Lung (tissue), 12 donors: ENCODE data around the gene TMEM270. TPM values are rescaled to one million over a fixed set of nuclear protein-coding genes. Genes with fewer than 3 reads are reported as not detected.

ENCODE experiments used
- ATAC-seq: fragments of 200-7000 bp; cut with Tn5 transposase; one replicate; pipeline ENCODE4 v1.9.1; 2020; ENCODE audit warnings: moderate number of reproducible peaks; ENCODE audit not compliant: insufficient read depth, low FRiP score
- DNase-seq, 3 donors: peaks; one replicate each; pipeline ENCODE4 v3.0.0-alpha.2; 2013 to 2017
- H3K27ac ChIP-seq, 2 donors: one replicate each; pipeline ENCODE4 v1.5.1; 2013; ENCODE audit warnings: mild to moderate bottlenecking in 2 of 2, moderate library complexity in 2 of 2, control low read depth in 1 of 2, inconsistent platforms in 1 of 2, low read depth in 1 of 2, low read length in 1 of 2
- H3K27me3 ChIP-seq, 3 donors: one replicate each; pipeline ENCODE4 v1.5.1; 2013; ENCODE audit warnings: low read length in 2 of 3; ENCODE audit not compliant: control insufficient read depth in 3 of 3, insufficient read depth in 3 of 3
- H3K36me3 ChIP-seq, 4 donors: one replicate each; pipeline ENCODE4 v1.5.1; 2013; ENCODE audit warnings: low read length in 4 of 4, mild to moderate bottlenecking in 1 of 4, moderate library complexity in 1 of 4; ENCODE audit not compliant: control insufficient read depth in 4 of 4, insufficient read depth in 4 of 4
- H3K4me1 ChIP-seq, 5 donors: one replicate each; pipeline ENCODE4 v1.5.1; 2013; ENCODE audit warnings: low read length in 5 of 5, mild to moderate bottlenecking in 2 of 5, moderate library complexity in 1 of 5; ENCODE audit not compliant: control insufficient read depth in 5 of 5, insufficient read depth in 5 of 5
- H3K4me3 ChIP-seq: one replicate; pipeline ENCODE4 v1.5.1; 2013; ENCODE audit warnings: mild to moderate bottlenecking, control low read depth, moderate library complexity
- H3K9ac ChIP-seq, 2 donors: one replicate each; pipeline ENCODE4 v1.5.1; 2013; ENCODE audit warnings: low read length in 2 of 2, control low read depth in 1 of 2; ENCODE audit not compliant: insufficient read depth in 1 of 2
- H3K9me3 ChIP-seq, 4 donors: one replicate each; pipeline ENCODE4 v1.5.1; 2013; ENCODE audit warnings: low read length in 3 of 4, mild to moderate bottlenecking in 1 of 4, moderate library complexity in 1 of 4; ENCODE audit not compliant: control insufficient read depth in 4 of 4, insufficient read depth in 3 of 4
- WGBS, 2 donors: extraction: QIAGEN DNeasy Blood & Tissue Kit; methylation state at CpG; one replicate each; pipeline ENCODE4 v1.1.7; 2013; 5-methylcytosine and 5-hydroxymethylcytosine counted together
- polyA plus RNA-seq, 2 donors: library from polyadenylated mRNA; stranded (reverse); fragments of 200-250 nt; gene quantifications; one replicate each; pipeline ENCODE4 v1.2.1, GENCODE V29; 2013
- total RNA-seq, 2 donors: library from RNA; depleted of rRNA in 1 of 2; stranded (reverse); fragments of >200 nt in 1 of 2; gene quantifications; one replicate each; pipeline ENCODE4 v1.2.1, GENCODE V29; 2014 to 2021
- TF ChIP-seq, protein P1 (sequence below): IDR thresholded peaks from 2 replicates; pipeline ENCODE4 v1.5.1; 2012; ENCODE audit warnings: mild to moderate bottlenecking; ENCODE audit errors: control extremely low read depth, extremely low read depth
- donor health status: control.
- donor health status: control.
- donor health status: Bipolar disorder and iron deficiency.
- donor health status: healthy.
- donor health status: DM: yes; HTN: yes; CAD: no.

Gene TMEM270
- total and polyA plus RNA-seq, 4 donors, result 0.19 to 1.1 (median 0.20) TPM; not detected in 1

DNA sequence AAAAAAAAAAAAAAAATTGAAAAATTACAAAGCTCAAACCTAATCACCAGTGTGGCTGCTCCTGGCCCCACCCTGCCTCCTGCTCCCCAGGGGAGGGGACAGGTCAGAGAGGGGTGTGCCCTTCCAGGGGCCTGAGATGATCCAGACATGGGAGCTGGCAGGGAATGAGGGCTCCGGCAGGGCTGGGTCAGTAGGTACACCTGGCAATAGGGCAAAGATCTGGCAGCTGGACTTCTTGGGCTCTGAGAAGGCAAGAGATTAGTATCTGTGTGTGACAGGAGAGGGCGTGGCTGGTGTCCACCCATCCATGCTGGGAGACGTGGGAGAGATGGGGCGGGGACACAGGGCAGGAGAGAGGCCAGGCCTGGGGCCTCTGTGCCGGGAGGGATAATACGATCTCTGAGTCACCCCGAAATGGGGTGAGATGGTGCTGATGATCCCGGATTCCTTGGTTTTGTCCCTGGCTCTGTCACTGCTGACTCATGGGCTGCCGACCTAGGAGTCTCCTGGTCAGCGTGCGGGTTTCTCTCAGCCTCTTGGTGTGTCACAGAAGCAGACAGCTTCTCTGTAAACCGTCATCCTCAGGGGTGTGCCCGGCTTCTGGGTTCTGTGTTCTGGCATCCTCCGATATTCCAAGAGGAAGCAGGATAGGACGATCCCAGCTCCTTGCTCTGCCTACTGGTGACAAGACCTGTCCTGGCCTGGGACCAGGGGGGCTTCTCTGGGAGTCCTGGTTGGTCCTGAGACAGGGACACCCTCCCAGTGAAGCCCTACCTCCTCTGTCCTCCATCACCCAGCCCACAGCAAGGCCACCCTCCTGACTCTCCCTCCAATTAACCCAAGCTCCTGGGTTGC lies 38.4 kb upstream of the TMEM270 start:
- Histone ChIP-seq H3K9ac (no peak overlapping the region), H3K4me3 (no peak overlapping the region), H3K9me3 (no peaks in the 10 kb centered on the region), H3K36me3 (no peaks in the 10 kb centered on the region), H3K27me3 (no peaks in the 10 kb centered on the region), H3K4me1 (peaks cover 0 to 12% (median 2%) of the 10 kb centered on the region in 5 donors), H3K27ac (no peak overlapping the region)
- ATAC-seq, result no peak
- DNase-seq, result no peak
- whole genome bisulfite sequencing, 2 donors, result 77 to 83% methylated on average over 15 of the region's 15 CpGs
- TF ChIP-seq, protein P1, sequence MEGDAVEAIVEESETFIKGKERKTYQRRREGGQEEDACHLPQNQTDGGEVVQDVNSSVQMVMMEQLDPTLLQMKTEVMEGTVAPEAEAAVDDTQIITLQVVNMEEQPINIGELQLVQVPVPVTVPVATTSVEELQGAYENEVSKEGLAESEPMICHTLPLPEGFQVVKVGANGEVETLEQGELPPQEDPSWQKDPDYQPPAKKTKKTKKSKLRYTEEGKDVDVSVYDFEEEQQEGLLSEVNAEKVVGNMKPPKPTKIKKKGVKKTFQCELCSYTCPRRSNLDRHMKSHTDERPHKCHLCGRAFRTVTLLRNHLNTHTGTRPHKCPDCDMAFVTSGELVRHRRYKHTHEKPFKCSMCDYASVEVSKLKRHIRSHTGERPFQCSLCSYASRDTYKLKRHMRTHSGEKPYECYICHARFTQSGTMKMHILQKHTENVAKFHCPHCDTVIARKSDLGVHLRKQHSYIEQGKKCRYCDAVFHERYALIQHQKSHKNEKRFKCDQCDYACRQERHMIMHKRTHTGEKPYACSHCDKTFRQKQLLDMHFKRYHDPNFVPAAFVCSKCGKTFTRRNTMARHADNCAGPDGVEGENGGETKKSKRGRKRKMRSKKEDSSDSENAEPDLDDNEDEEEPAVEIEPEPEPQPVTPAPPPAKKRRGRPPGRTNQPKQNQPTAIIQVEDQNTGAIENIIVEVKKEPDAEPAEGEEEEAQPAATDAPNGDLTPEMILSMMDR, result no peak

DNA sequence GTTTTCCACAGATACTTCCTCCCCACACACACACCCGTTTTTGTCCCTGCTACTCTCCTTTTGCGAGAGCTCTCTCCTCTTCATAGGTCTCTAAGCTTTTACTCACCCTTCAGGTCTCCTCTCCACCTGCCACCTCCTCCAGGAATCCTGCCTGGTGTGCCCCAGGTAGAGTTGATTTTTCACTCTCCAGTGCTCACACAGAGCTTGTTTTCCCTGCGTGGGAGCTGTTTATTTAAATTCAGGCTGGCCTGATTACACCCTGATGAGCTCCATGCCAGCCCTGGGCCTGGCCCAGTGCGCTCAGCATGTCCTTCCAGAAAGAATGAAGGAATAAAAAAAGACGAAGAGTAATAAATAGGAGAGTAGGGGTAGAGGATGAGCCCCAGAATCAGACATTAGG lies 37.7 kb upstream of the TMEM270 start:
- Histone ChIP-seq H3K4me1 (peaks cover 0 to 14% (median 6%) of the 10 kb centered on the region in 5 donors), H3K27me3 (no peaks in the 10 kb centered on the region), H3K36me3 (no peaks in the 10 kb centered on the region), H3K9ac (no peak overlapping the region), H3K9me3 (no peaks in the 10 kb centered on the region), H3K4me3 (no peak overlapping the region), H3K27ac (no peak overlapping the region)
- DNase-seq (no peak), ATAC-seq (no peak)
- WGBS, 2 donors, result 75 to 81% methylated on average over 5 of the region's 5 CpGs
- TF ChIP-seq, protein P1, result no peak

DNA sequence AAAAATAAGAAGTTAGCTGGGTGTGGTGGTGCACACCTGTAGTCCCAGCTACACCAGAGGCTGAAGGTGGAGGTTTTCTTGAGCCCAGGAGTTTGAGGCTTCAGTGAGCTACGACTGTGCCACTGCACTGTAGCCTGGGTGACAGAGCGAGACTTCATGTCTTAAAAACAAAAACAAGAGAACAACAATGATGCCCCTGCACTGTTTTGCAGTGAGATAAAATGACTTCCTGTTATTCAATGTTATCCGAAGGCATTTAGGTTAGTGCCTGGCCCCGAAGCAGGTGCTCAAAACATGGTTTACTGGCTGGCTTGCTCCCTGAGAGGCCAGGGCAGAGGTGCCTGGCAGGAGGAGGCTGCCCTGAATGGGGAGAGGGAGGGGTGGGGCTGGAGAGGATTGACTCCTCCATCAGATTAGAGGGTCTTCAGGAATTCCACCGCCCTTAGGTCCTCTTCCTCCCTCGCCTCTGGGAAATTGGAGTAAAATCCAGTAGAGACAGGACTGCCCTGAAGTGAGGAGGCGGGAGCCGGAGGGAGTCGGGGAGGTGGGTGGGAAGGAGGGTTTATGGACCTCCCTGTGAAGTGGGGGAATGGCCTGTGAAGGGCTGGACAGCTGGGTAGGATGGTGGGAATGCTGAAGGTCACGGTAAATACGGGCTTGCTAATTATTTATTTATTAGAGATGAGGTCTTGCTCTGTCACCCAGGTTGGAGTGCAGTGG lies 36.9 kb upstream of the TMEM270 start:
- H3K36me3 ChIP-seq, result no peaks in the 10 kb centered on the region
- no peaks in the 10 kb centered on the region for H3K9me3 ChIP-seq
- no peak for ATAC-seq
- H3K27me3 ChIP-seq, result no peaks in the 10 kb centered on the region
- H3K4me1 ChIP-seq, result peaks cover 0 to 14% (median 7%) of the 10 kb centered on the region in 5 donors
- no peak for DNase-seq
- no peak overlapping the region for H3K27ac ChIP-seq
- no peak overlapping the region for H3K4me3 ChIP-seq
- H3K9ac ChIP-seq, result no peak overlapping the region
- TF ChIP-seq, protein P1, result no peak
- 82% methylated on average over 11 of the region's 11 CpGs for WGBS, 2 donors
